ENCODE data around the gene CCDC50.

GRCh38 chr3:191368755-191369615, 39.8 kb downstream of the CCDC50 start:
- no peak for TF ChIP-seq CTCF (optimal IDR thresholded peaks at IDR 0.05 in 1 of 3, IDR thresholded peaks at IDR 0.05 in 1 of 3, conservative IDR thresholded peaks at IDR 0.05 in 1 of 3; ENCODE audit: extremely low read depth in 1 of 3, insufficient read depth in 2 of 3, low read length in 3 of 3)
- no peak for TF ChIP-seq EZH2 (IDR thresholded peaks at IDR 0.05; ENCODE audit: low read length)
